K562 (cell line): ENCODE data around the gene GNAZ. TPM values are rescaled to one million over a fixed set of nuclear protein-coding genes. Genes with fewer than 3 reads are reported as not detected.
A peak's percentile ranks its signal among the peaks of the same experiment; 100 is the strongest.

Experiments used
- FUS ChIP-seq: fragments of 200-400 bp; formaldehyde crosslinking; optimal IDR thresholded peaks from 2 replicates; pipeline ENCODE3; 2017; ENCODE audit warnings: low read depth, low read length
- GABPB1 ChIP-seq: sonication (generic); formaldehyde crosslinking; IDR thresholded peaks from 2 replicates; pipeline ENCODE4 v1.8.0; 2022; ENCODE audit warnings: mild to moderate bottlenecking, missing genetic modification reagents
- KAT2B ChIP-seq: IDR thresholded peaks from one replicate; pipeline ENCODE4 v1.6.1; 2012; ENCODE audit warnings: low read depth, mild to moderate bottlenecking, control low read depth, inconsistent platforms, low read length, moderate library complexity
- RB1 ChIP-seq: fragments of 450-650 bp; IDR thresholded peaks from 2 replicates; pipeline ENCODE4 v1.6.1; 2017; ENCODE audit warnings: low read depth, mild to moderate bottlenecking
- RBFOX2 ChIP-seq: fragments of 200-400 bp; formaldehyde crosslinking; IDR thresholded peaks from 2 replicates; pipeline ENCODE4 v1.6.1; 2017; ENCODE audit warnings: low read depth, mild to moderate bottlenecking, low read length, moderate library complexity
- THAP12 ChIP-seq: fragments of 250-450 bp; sonication (Bioruptor Pico); IDR thresholded peaks from 2 replicates; pipeline ENCODE4 v1.9.0; 2021; ENCODE audit warnings: mild to moderate bottlenecking, inconsistent platforms
- ZBTB33 ChIP-seq: sonication (generic); formaldehyde crosslinking; IDR thresholded peaks from 2 replicates; pipeline ENCODE4 v1.8.1; 2023; ENCODE audit warnings: mild to moderate bottlenecking, missing genetic modification reagents
- ZNF395 ChIP-seq: fragments of 200-800 bp; sonication (Bioruptor generic); IDR thresholded peaks from 2 replicates; pipeline ENCODE4 v1.6.1; 2017; ENCODE audit warnings: missing genetic modification characterization, missing compliant biosample characterization
- polyA plus RNA-seq, 8 experiments: library from polyadenylated mRNA; depleted of rRNA in 4 of 8; stranded (reverse) in 5 of 8; unstranded in 3 of 8; fragments of >200 nt; fragmentation: Nextera tagmentation in 2 of 8; fragmentation: Illumina TruSeq in 1 of 8; extraction: Ambion mirVana in 2 of 8; extraction: Trizol in 1 of 8; gene quantifications; 2 replicates each; pipeline versions ENCODE4 v1.2.1 to v1.2.3, GENCODE V29; 2011 to 2014; ENCODE audit warnings: inconsistent platforms in 1 of 8, missing spikeins in 1 of 8
- total RNA-seq, 7 experiments: library from RNA; depleted of rRNA in 6 of 7; stranded (reverse); fragments of >200 nt in 6 of 7; fragmentation: Illumina TruSeq in 2 of 7; extraction: Trizol in 2 of 7; gene quantifications; 2 replicates each; pipeline versions ENCODE4 v1.2.1 to v1.2.3, GENCODE V29; 2011 to 2021; ENCODE audit warnings: low replicate concordance in 1 of 7

GNAZ gene
- total and polyA plus RNA-seq, 9 of the 15 experiments (the other 6 are each of a cell fraction or from before 2014, with no cell fraction given), result 0.04 to 0.22 (median 0.13) TPM; not detected in 3

GRCh38 chr22:23090457-23090835, 20.1 kb downstream of the GNAZ start (continued):
- TF ChIP-seq ZNF395 (CRISPR knock-in tag) (0 out of 2 replicates have a peak, but pooled peaks have one; percentile 22), KAT2B (no peak), GABPB1 (CRISPR knock-in tag) (no peak), ZBTB33 (CRISPR knock-in tag) (no peak), THAP12 (no peak; the same call in 1 of the 2 replicates), FUS (no peak), RB1 (0 out of 2 replicates have a peak, but pooled peaks have one; percentile 17), RBFOX2 (no peak)
